ENCODE results near the gene KHK. TPM values are rescaled to one million over a fixed set of nuclear protein-coding genes. Genes with fewer than 3 reads are reported as not detected.

KHK gene
- total and polyA plus RNA-seq, 4 experiments from 2014 or later = 6.0 to 8.6 (median 7.2) TPM

- H3K4me3 ChIP-seq (ENCODE audit: low read length in 2 of 2) = no peak overlapping the region
- no peaks in the 10 kb centered on the region for H3K9me3 ChIP-seq (ENCODE audit: control insufficient read depth in 1 of 2, low read length in 2 of 2)
- intact Hi-C loops (cut with micrococcal nuclease) = loop anchor here (5.0 kb wide), 1 partner anchor 339 kb away; the partner anchor contains the start of gene NRBP1
- no peaks in the 10 kb centered on the region for H3K9me3 Mint-ChIP-seq
- peak overlapping the region in 6 of 8 donors; percentile 25 to 90 (median 62) for H3K4me3 Mint-ChIP-seq
- ChIA-PET POLR2A (ENCODE audit: partially characterized antibody) (interaction anchor here (1.0 to 8.8 kb wide), 7 partner anchors 8 to 215 kb away, joined by 4 to 187 read pairs (median 10); partner anchors contain the start of genes AGBL5, ATRAID, OST4 and SLC5A6), CTCF (ENCODE audit: partially characterized antibody) (interaction anchor here (0.7 to 8.4 kb wide), 13 partner anchors 8 to 215 kb away, joined by 3 to 46 read pairs (median 4); partner anchors contain the start of genes AGBL5 and OST4)
- peaks cover 18% of the 10 kb centered on the region for H3K4me1 ChIP-seq (ENCODE audit: insufficient read depth, low read length)
- H3K27ac Mint-ChIP-seq = peak overlapping the region in 1 of 7 donors; percentile 78
- DNase-seq = no peak
- H3K36me3 Mint-ChIP-seq = peaks cover 0 to 2% of the 10 kb centered on the region in 2 donors
- no peaks in the 10 kb centered on the region for H3K36me3 ChIP-seq (ENCODE audit: insufficient read depth, low read length)
- no peak overlapping the region for H3K27ac ChIP-seq (ENCODE audit: low read depth, low read length)
- peaks cover 3 to 31% (median 17%) of the 10 kb centered on the region in 4 donors for H3K4me1 Mint-ChIP-seq
- no peaks in the 10 kb centered on the region for H3K27me3 Mint-ChIP-seq
- H3K27me3 ChIP-seq (ENCODE audit: insufficient read depth, low read length) = no peaks in the 10 kb centered on the region
These were observed 1.3 kb downstream of the KHK start for GRCh38 chr2:27087823-27088410.

GRCh38 chr2:27088634-27089033, 2.1 kb downstream of the KHK start:
- no peaks in the 10 kb centered on the region for H3K27me3 ChIP-seq (ENCODE audit: insufficient read depth, low read length)
- H3K27ac Mint-ChIP-seq = peak overlapping the region in 1 of 7 donors; percentile 58
- H3K27ac ChIP-seq (ENCODE audit: low read depth, low read length) = no peak overlapping the region
- H3K4me3 Mint-ChIP-seq = peak overlapping the region in 2 of 8 donors; percentile 17 to 69
- no peaks in the 10 kb centered on the region for H3K9me3 ChIP-seq (ENCODE audit: control insufficient read depth in 1 of 2, low read length in 2 of 2)
- peaks cover 3 to 31% (median 17%) of the 10 kb centered on the region in 4 donors for H3K4me1 Mint-ChIP-seq
- ChIA-PET CTCF (ENCODE audit: partially characterized antibody) (interaction anchor here (0.7 to 8.4 kb wide), 8 partner anchors 12 to 214 kb away, joined by 3 to 46 read pairs (median 4); partner anchors contain the start of genes AGBL5 and OST4), POLR2A (ENCODE audit: partially characterized antibody) (interaction anchor here (4.3 kb wide), 1 partner anchor 37 kb away, joined by 43 read pairs; the partner anchor contains the start of gene AGBL5)
- no peaks in the 10 kb centered on the region for H3K36me3 ChIP-seq (ENCODE audit: insufficient read depth, low read length)
- H3K4me3 ChIP-seq (ENCODE audit: low read length in 2 of 2) = no peak overlapping the region
- peaks cover 18% of the 10 kb centered on the region for H3K4me1 ChIP-seq (ENCODE audit: insufficient read depth, low read length)
- H3K36me3 Mint-ChIP-seq = peaks cover 0 to 2% of the 10 kb centered on the region in 2 donors
- intact Hi-C loops (cut with micrococcal nuclease) = loop anchor here (5.0 kb wide), 1 partner anchor 339 kb away; the partner anchor contains the start of gene NRBP1
- no peaks in the 10 kb centered on the region for H3K9me3 Mint-ChIP-seq
- H3K27me3 Mint-ChIP-seq = no peaks in the 10 kb centered on the region
- no peak for DNase-seq

- no peak for DNase-seq
- no peak overlapping the region for H3K4me3 Mint-ChIP-seq
- POLR2A ChIA-PET (ENCODE audit: partially characterized antibody) = interaction anchor here (4.3 kb wide), 1 partner anchor 38 kb away, joined by 43 read pairs; the partner anchor contains the start of gene AGBL5
These were observed 2.8 kb downstream of the KHK start for GRCh38 chr2:27089111-27089954.

GRCh38 chr2:27091746-27092695, 5.4 kb downstream of the KHK start:
- no peaks in the 10 kb centered on the region for H3K9me3 ChIP-seq (ENCODE audit: control insufficient read depth in 1 of 2, low read length in 2 of 2)
- no peak overlapping the region for H3K27ac ChIP-seq (ENCODE audit: low read depth, low read length)
- Mint-ChIP-seq H3K4me3 (no peak overlapping the region), H3K36me3 (no peaks in the 10 kb centered on the region), H3K4me1 (peaks cover 8 to 21% (median 16%) of the 10 kb centered on the region in 4 donors), H3K27ac (no peak overlapping the region), H3K27me3 (no peaks in the 10 kb centered on the region), H3K9me3 (no peaks in the 10 kb centered on the region)
- intact Hi-C loops (cut with micrococcal nuclease) = no loop called here
- POLR2A ChIA-PET (ENCODE audit: partially characterized antibody) = no interaction called here
- CTCF ChIA-PET (ENCODE audit: partially characterized antibody) = interaction anchor here (1.0 to 1.1 kb wide), 2 partner anchors 8 to 129 kb away, joined by 3 read pairs; no protein-coding TSS in a partner anchor
- no peaks in the 10 kb centered on the region for H3K36me3 ChIP-seq (ENCODE audit: insufficient read depth, low read length)
- no peak for DNase-seq
- no peaks in the 10 kb centered on the region for H3K27me3 ChIP-seq (ENCODE audit: insufficient read depth, low read length)
- no peak overlapping the region for H3K4me3 ChIP-seq (ENCODE audit: low read length in 2 of 2)
- H3K4me1 ChIP-seq (ENCODE audit: insufficient read depth, low read length) = peaks cover 13% of the 10 kb centered on the region

More at GRCh38 chr2:27089111-27089954, 2.8 kb downstream of the KHK start:
- H3K9me3 Mint-ChIP-seq = no peaks in the 10 kb centered on the region
- peak overlapping the region in 1 of 7 donors; percentile 58 for H3K27ac Mint-ChIP-seq
- peaks cover 3 to 26% (median 17%) of the 10 kb centered on the region in 4 donors for H3K4me1 Mint-ChIP-seq
- peaks cover 0 to 2% of the 10 kb centered on the region in 2 donors for H3K36me3 Mint-ChIP-seq
- no peak overlapping the region for H3K4me3 ChIP-seq (ENCODE audit: low read length in 2 of 2)
- CTCF ChIA-PET (ENCODE audit: partially characterized antibody) = interaction anchor here (0.7 kb wide), 1 partner anchor 77 kb away, joined by 4 read pairs; no protein-coding TSS in a partner anchor
- no peak overlapping the region for H3K27ac ChIP-seq (ENCODE audit: low read depth, low read length)
- intact Hi-C loops (cut with micrococcal nuclease) = loop anchor here (5.0 kb wide), 1 partner anchor 338 kb away; the partner anchor contains the start of gene NRBP1
- H3K36me3 ChIP-seq (ENCODE audit: insufficient read depth, low read length) = no peaks in the 10 kb centered on the region
- H3K4me1 ChIP-seq (ENCODE audit: insufficient read depth, low read length) = peaks cover 18% of the 10 kb centered on the region
- H3K9me3 ChIP-seq (ENCODE audit: control insufficient read depth in 1 of 2, low read length in 2 of 2) = no peaks in the 10 kb centered on the region
- no peaks in the 10 kb centered on the region for H3K27me3 Mint-ChIP-seq
- H3K27me3 ChIP-seq (ENCODE audit: insufficient read depth, low read length) = no peaks in the 10 kb centered on the region

GRCh38 chr2:27092696-27093429, 6.3 kb downstream of the KHK start:
- Mint-ChIP-seq H3K4me1 (peaks cover 8 to 13% (median 10%) of the 10 kb centered on the region in 4 donors), H3K36me3 (no peaks in the 10 kb centered on the region), H3K27ac (no peak overlapping the region), H3K9me3 (no peaks in the 10 kb centered on the region), H3K27me3 (no peaks in the 10 kb centered on the region), H3K4me3 (no peak overlapping the region)
- ChIA-PET CTCF (ENCODE audit: partially characterized antibody) (no interaction called here), POLR2A (ENCODE audit: partially characterized antibody) (no interaction called here)
- Histone ChIP-seq H3K27me3 (ENCODE audit: insufficient read depth, low read length) (no peaks in the 10 kb centered on the region), H3K4me1 (ENCODE audit: insufficient read depth, low read length) (peaks cover 9% of the 10 kb centered on the region), H3K9me3 (ENCODE audit: control insufficient read depth in 1 of 2, low read length in 2 of 2) (no peaks in the 10 kb centered on the region), H3K36me3 (ENCODE audit: insufficient read depth, low read length) (no peaks in the 10 kb centered on the region), H3K4me3 (ENCODE audit: low read length in 2 of 2) (no peak overlapping the region), H3K27ac (ENCODE audit: low read depth, low read length) (no peak overlapping the region)
- no peak for DNase-seq
- intact Hi-C loops (cut with micrococcal nuclease) = no loop called here

Measured in CD4-positive, alpha-beta memory T cell (primary cell).